Stimulated activated CD4-positive, alpha-beta T cell treated with anti-CD3 and anti-CD28 coated beads, Interleukin-1b, Interleukin-23, amount 100 ng/mL, for 1 hour (primary cell): ENCODE measurements around the gene KRTAP4-11.
"Not testable (repeated sequence)": the region's sequence is repeated elsewhere in the genome, so short reads cannot be mapped to it uniquely, and the experiment has no call there.

Experiments
- DNase-seq, 2 donors: peaks; one replicate each; pipeline ENCODE4 v3.0.0-alpha.2; 2020; ENCODE audit warnings: low read depth in 2 of 2

Gene KRTAP4-11

DNA sequence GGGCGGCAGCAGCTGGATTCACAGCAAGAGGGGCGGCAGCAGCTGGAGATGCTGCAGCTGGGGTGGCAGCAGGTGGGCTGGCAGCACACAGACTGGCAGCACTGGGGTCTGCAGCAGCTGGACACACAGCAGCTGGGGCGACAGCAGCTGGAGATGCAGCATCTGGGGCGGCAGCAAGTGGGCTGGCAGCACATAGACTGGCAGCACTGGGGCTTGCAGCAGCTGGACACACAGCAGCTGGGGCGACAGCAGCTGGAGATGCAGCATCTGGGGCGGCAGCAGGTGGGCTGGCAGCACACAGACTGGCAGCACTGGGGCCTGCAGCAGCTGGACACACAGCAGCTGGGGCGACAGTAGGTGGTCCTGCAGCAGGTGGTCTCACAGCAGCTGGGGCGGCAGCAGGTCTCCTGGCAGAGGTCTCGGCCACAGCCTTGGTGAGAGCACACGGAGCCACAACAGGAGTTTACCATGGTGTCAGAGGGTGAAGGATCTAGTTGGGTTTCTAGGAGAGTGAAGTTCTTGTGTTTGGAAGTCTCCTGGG lies at the start of gene KRTAP4-11:
TSS of gene KRTAP4-11 (minus strand) at position 528 of the 541 bp plus-strand sequence. CDS start at position 470, 58 bp downstream.
- not testable (repeated sequence) for DNase-seq

DNA sequence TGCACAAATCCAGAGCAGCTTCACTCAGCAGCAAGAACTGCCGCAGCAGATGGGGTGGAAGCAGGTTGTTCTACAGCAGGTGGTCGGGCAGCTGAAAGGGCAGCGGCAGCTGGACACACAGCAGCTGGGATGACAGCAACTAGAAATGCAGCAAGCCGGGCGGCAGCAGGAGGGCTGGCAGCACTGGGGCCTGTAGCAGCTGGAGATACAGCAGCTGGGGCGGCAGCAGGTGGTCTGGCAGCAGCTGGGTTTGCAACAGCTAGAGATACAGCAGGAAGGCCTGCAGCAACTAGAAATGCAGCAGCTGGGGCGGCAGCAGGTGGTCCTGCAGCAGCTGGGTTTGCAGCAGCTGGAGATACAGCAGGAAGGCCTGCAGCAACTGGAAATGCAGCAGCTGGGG lies 49.4 kb upstream of the KRTAP4-11 start:
- no peak for DNase-seq

DNA sequence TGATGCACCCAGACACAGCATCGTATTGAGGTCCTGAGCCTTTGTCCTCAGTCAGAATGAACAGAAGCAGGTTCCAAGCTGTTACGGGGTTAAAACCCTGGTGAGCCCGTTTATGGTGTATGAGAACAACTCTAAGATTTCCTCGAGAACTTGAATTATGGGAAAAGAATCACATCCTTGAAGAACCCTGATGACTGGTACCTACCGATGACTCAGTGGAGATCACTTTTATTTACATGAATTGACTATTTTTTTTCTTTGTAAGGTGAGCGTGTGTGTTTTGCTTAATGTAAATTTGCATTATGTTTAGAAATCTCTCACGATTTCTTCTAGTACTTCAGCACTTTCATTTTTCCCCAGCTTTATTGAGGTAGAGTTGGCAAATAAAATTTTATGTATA lies 45.7 kb upstream of the KRTAP4-11 start:
- no peak for DNase-seq

DNA sequence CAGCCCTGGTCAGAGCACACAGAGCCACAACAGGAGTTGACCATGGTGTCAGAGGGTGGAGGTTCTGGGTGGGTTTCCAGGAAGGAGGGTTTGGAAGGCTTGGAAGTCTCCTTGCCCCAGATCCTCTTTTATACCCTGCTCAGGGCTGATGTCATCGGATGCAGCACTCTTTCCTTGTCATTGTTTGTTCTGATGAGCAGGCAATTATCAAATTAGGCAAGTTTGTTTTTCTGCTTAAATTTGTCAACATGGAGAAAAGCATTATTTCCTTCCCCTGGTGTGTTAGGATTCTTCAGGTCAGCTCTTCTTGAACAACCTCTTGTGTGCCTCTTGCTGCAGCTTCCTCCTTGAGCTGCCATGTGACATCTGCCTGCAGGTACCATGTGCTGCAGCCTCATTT lies 42.5 kb upstream of the KRTAP4-11 start, which contains the start of gene KRTAP4-4:
TSS of gene KRTAP4-4 (minus strand) at position 101 of the 400 bp plus-strand sequence. CDS start at position 44, 57 bp downstream.
- DNase-seq: no peak

DNA sequence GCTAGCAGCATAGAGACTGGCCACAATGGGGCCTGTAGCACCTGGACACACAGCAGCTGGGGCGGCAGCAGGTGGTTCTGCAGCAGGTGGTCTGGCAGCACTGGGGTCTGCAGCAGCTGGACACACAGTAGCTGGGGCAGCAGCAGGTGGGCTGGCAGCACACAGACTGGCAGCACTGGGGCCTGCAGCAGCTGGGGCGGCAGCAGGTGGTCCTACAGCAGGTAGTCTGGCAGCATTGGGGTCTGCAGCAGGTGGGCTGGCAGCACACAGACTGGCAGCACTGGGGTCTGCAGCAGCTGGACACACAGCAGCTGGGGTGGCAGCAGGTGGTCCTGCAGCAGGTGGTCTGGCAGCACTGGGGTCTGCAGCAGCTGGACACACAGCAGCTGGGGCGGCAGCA lies 42.0 kb upstream of the KRTAP4-11 start:
- not testable (repeated sequence) for DNase-seq

DNA sequence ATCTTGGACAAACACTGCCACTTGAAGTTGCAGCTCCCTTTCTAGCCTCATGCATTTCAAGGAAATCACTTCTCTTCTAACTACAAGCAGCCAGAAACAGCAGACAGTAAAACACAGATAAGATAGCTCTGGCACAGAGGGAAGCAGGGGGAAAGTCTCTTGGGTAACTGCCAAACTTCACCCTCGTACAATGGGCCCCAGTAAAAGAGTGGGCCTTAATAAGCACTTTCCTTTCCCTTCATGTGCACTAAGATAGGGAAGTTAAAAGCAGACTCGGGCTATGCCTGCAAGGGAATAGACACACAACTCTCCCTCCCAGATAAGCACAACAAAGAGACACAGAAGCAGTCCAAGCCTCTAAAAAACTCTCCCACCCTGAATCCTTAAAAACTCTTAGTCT lies 35.7 kb upstream of the KRTAP4-11 start:
- no peak for DNase-seq

DNA sequence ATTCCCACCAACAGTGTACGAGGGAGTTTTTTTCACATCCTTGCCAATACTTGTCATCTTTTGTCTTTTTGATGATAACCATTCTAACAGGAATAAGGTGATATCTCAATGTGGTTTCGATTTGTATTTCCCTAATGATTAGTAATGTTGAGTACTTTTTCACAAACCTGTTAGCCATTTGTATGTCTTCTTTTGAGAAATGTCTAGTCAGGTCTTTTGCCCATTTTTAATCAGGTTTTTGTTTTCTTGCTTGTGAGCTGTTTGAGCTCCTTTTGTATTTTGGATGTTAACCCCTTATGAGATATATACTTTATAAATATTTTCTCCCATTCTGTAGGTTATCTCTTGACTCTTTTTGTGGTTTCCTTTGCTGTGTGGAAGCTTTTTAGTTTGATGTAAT lies 33.4 kb upstream of the KRTAP4-11 start:
- DNase-seq: no peak

DNA sequence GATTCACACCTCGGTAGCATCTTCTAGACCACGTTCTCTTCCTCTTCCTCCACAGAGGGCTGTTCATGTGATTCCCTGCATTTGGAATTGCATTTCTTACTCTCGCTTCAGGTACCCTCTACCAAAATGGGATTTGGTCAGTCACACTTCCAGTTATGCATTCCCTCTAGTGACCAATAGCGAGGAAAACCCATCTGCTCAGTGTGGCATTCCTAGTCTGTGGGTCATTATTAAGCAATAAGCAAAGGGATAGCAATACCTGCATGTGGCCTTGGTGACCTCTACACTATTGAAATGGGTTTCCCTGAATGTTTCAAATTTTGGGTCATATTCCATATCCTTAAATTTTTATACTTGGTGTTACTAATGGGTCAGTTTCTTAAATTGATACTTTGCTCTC lies 31.9 kb upstream of the KRTAP4-11 start:
- DNase-seq: no peak

DNA sequence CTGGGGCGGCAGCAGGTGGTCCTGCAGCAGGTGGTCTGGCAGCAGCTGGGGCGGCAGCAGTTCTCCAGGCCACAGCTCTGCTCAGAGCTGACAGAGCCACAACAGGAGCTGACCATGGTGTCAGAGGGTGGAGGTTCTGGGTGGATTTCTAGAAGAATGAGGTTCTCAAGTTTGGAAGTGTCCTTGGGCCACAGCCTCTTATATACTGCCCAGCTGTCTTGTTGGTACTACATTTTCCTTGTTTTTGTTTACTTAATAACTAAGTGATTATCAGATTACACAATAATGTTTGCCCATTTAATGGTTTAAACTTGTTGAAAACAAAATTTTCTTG lies 31.4 kb upstream of the KRTAP4-11 start, which contains the start of gene KRTAP4-5:
TSS of gene KRTAP4-5 (minus strand) at position 174 of the 334 bp plus-strand sequence. CDS start at position 116, 58 bp downstream.
- no peak for DNase-seq

DNA sequence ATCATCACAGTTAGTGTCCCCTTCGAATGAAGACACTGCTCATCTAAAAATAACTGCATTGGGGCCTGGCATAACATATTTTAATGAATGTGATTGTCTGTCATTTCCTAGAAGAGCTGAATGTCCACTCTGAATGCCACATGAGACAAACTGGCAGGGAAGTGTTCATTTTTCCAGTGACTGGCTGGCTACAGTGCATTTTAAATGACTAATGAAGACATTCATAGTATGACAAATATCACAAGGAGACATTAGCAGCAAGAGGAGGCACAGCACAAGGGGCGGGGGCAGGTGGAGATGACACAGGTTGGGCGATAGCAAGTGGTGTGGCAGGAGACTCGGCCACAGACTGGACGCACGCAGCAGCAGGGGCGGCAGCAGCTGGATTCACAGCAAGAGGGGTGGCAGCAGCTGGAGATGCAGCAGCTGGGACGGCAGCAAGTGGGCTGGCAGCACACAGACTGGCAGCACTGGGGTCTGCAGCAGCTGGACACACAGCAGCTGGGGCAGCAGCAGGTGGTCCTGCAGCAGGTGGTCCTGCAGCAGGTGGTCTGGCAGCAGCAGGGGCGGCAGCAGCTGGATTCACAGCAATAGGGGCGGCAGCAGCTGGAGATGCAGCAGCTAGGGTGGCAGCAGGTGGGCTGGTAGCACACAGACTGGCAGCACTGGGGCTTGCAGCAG lies 30.9 kb upstream of the KRTAP4-11 start:
- not testable (repeated sequence) for DNase-seq

DNA sequence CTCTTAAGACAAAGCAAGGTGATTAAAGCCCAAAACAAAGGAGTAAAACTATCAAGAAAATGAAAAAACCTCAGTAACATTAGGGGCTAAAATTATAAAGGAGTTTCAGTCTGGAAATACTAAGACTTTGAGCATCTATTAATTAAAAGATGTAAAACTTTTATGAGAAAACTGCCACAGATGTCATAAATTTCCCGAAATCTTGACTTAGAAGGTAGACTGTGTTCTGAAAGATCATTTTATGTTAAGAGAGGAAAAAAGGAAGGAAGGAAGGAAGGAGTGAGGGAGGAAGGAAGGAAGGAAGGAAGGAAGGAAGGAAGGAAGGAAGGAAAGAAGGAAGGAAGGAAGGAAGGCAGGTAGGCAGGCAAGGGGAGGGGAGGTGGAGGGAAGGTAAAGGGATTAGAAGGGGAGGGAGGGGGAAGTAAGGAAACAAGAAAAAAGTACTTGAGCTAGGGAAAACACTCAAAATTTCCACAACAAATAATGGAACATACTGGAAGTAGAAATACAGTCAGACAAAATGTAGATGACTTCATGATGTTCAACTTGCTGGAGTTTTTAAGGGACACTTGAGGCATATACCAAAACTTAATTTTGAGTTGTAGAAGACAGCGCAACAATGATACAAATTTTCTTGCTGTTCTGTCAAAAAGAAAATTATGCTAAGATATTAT lies 29.5 kb upstream of the KRTAP4-11 start:
- DNase-seq: no peak

DNA sequence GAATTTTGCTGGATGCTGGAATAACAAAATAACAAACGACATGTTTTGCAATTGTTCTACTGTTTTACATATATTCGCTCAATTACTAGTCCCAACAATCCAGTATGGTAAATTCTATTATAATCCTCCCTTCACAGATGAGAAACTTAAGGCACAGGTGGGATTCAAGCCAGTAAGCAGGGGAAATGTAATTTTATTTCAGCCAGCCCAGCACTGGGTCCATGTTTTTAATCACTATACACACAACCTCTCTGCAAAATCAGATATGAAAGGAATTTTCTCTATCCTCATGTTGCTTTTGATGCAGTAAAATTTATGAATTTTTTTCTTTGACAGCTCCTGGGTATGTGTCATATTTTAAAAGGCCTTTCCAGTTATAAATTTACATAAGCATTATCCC lies 27.1 kb upstream of the KRTAP4-11 start:
- DNase-seq: no peak

DNA sequence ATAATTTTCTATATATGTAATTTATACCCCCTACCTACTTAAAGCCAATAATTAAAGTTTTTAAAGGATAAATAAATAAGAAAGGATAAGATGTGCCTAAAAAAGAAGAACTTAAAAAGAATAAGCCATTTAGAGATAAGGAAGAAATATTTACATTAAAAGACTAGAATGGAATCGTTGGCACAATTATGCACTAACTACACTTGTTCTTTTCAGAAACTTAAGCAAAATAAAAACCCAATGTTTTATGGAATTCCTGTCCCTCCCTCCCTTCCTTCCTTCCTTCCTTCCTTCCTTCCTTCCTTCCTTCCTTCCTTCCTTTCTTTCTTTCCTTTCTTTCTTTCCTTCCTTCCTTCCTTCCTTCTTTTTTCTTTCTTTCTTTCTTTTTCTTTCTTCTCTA lies 26.7 kb upstream of the KRTAP4-11 start:
- no peak for DNase-seq

DNA sequence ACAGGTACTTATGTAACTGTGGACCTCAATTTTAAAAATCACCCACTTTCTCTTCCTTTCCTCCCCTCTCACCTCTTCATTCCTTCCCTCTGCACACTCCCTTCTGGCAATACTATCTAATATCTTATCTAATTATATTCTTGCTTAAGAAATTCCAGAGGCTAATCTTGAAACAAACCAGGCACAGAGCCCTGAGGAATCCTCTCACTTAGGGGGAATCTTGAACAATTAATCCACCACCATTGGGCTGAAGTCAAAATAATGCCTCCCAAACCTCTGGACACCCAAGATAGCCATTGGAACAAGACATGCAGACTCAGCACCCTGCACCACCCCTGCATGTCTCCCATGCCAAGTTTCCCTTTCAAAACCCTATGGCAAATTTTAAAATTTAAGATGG lies 23.2 kb upstream of the KRTAP4-11 start:
- no peak for DNase-seq

DNA sequence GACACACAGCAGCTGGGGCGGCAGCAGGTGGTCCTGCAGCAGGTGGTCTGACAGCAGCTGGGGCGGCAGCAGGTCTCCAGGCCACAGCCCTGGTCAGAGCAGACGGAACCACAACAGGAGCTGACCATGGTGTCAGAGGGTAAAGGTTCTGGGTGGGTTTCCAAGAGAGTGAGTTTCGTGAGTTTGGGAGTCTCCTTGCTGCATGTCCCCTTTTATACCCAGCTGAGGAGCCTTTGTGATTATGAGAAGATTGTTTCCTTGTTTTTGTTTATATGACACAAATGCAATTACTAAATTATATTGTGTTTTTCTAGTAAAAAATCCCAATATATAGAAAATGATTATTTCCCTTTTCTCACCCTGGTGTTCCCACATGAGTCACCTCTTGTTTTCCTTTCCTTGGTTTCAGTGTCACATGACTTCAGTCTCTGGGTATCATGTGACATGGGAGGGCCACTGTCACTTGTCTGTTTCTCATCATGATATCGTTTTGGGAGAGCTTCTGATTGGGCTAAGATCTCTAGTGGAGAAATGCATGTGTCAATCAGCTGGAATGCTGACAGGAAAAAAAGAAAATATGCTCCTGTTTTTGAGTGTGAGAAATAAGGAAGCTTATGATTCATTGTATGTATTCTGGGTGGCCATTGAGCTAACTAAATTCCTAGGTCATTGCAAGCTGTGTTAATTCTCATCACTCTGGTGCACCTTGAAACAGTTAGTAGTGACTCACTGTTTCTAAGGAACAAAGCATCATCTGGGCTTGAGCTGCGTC lies 22.4 kb upstream of the KRTAP4-11 start, which contains the start of gene KRTAP4-6:
TSS of gene KRTAP4-6 (minus strand) at position 185 of the 772 bp plus-strand sequence. CDS start at position 128, 57 bp downstream.
- DNase-seq: no peak

DNA sequence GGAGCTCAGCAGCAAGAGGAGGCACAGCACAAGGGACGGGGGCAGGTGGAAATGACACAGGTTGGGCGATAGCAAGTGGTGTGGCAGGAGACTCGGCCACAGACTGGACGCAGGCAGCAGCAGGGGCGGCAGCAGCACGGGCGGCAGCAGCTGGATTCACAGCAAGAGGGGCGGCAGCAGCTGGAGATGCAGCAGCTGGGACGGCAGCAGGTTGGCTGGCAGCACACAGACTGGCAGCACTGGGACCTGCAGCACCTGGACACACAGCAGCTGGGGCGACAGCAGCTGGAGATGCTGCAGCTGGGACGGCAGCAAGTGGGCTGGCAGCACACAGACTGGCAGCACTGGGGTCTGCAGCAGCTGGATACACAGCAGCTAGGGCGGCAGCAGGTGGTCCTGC lies 21.7 kb upstream of the KRTAP4-11 start:
- DNase-seq: not testable (repeated sequence)

DNA sequence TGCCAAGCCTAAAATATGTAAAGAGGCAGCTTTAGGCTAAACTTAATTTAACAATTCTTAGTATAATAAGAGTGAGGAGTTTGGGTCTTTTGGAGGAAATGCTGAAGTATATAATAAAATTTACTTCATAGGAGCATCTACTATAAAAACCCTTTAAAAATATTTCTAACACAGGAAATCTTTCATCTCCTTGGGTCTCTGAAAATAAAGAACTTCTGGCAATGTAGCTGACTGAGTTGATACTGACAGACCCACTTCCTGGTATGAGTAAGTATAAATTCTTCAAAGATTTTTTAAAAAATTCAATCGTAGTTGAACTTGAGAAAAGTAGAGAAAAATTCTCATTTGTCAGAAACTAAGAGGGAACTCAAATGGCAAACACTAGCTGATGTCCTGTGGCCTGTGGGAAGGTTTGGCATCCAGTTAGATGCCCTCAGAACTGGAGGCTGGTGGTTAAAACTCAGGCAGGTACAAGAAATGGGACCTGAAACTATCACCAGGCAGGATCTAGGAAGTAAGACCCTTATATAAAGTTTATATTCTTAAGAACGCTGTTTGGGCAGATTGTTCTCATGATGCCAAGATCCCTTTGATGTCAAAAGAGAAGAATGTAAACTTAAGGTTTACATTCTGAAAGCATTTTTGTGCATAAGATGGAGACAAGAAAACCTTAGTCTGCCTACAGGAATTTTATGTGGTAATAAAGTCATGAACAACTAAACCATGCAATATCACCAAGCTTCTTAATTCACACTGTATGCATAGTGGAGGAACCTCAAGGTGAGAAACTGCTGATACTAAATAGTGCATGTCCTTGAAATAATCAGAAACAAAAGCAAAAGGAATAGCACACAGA lies 15.9 kb upstream of the KRTAP4-11 start:
- DNase-seq: no peak

DNA sequence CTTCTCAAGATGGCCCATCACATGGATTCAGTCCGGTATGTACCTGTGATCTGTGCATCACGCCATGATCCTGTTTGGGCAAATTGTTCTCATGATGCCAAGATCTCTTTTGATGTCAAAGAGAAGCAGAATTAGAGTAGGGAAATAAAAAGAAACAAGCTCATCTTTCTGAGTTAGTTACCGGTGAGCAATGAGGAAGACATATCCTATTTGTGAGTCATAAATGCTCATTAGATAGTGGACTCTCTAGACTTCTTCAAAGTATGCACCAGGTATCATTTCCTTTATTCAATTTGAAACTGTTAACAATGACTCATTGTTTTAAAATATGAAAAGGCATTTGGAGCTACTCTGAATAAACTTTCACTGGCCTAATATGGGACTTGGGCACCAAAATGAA lies 13.8 kb upstream of the KRTAP4-11 start:
- no peak for DNase-seq

DNA sequence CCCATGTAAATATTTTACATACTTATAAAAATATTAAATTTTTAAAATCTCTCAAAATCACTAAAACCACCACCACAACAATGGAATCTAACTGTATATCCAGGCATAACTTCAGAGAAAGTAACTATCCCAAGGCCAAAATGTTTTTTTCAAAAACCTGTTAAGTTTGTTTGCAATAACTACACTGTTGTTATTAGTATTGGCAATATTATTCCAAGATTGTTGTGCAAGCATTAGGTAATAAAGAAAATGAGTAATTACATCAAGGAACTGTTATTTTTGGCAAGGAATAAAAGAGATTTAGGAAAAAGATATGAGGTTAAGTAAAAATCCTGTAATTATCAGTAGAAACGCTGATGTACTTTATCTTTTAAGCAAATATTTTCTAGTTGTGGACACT lies 9.2 kb upstream of the KRTAP4-11 start:
- DNase-seq: no peak

DNA sequence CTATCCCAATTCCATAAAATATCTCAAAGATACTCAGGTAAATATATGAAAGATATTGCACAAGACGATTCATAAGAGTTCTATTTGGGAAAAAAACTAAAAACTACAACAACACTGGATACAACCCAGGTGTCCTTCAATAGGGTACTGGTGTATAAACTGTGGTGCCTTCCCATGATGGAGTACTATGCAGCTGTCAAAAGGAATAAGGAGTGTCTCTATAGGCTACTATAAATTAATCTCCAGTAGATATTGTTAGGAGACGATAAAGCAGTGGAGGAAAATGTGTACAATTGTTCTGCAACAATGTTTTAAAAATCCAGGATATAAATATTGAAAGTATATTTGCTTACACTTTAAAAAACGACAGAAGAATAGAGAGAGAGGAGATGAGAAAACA lies 8.2 kb upstream of the KRTAP4-11 start:
- DNase-seq: no peak

DNA sequence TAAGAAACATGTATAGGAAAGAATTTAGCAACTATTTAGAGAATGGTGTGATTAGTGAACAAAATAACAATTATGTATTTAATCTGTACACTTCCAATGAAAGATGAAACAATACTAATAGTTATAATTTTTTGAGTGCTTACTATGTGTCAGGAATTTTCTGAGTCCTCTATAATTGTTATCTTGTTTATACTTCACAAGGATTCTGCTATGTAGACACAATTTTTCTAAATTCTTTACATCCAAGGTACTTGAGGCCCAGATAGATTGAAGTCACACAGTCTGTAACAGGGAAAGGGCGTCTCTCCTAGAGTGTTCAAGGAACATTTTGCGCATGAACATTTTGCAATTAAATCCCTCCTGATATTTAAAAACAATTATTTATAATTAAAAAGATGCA lies 6.9 kb upstream of the KRTAP4-11 start:
- no peak for DNase-seq
